Renal pelvis (tissue), 4 donors: ENCODE data around the gene USP9X. TPM values are rescaled to one million over a fixed set of nuclear protein-coding genes. Genes with fewer than 3 reads are reported as not detected.
"Not testable (repeated sequence)": the region's sequence is repeated elsewhere in the genome, so short reads cannot be mapped to it uniquely, and the experiment has no call there.

Experiments
- DNase-seq: peaks from one replicate; pipeline ENCODE4 v3.0.0-alpha.2; 2013
- polyA plus RNA-seq, 3 donors: library from polyadenylated mRNA; unstranded; fragments of 120-200 nt; gene quantifications; one replicate each; pipeline ENCODE4 v1.2.1, GENCODE V29; 2013; ENCODE audit not compliant: insufficient read length in 3 of 3

The USP9X gene
- polyA plus RNA-seq, 3 donors, result 57.3 to 71.3 (median 61.8) TPM

DNA sequence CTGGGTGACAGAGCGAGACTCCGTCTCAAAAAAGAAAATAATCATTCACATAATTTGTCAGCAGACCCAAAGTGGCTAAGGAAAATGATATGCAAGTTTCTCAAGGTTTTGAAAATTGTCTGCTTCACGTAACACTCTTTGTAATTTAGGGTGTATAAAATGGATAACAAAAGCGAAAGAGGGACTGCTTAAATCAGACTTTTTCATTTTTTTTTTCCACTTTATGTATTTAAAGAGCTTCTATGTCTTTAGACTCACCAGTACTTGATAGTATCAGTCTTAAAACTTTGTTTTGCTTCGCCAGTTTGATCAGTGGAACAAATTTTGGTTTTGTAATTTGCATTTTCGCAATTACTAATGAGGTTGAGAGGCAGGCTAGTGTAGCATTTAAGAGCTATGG lies 34.6 kb downstream of the USP9X start:
- DNase-seq, result no peak

DNA sequence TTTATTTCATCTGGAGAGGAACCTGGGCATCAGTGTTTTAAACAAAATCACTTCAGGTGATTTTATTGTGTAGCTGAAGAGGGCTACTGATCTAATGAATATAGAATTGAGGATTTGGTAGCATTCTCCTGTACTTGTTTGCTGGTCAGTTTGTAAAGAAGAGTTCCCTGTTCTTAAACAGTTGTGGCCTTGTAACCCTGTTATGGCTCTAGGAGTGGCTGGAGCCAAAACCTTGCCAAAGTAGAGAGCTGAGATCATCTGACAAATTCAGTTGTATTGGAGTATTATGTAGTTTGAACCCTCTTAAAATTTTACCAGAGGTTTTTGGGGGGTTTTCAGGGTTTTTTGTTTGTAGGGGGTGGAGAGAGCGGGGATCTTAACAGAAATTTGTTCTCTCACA lies 36.5 kb downstream of the USP9X start:
- no peak for DNase-seq

- DNase-seq, result no peak
Measured at GRCh38 chrX:41122664-41123257, 37.5 kb downstream of the USP9X start.

- DNase-seq, result peak; percentile 4
Measured at GRCh38 chrX:41127477-41128192, 42.4 kb downstream of the USP9X start.

GRCh38 chrX:41128955-41129354 lies 43.7 kb downstream of the USP9X start:
- no peak for DNase-seq

DNA sequence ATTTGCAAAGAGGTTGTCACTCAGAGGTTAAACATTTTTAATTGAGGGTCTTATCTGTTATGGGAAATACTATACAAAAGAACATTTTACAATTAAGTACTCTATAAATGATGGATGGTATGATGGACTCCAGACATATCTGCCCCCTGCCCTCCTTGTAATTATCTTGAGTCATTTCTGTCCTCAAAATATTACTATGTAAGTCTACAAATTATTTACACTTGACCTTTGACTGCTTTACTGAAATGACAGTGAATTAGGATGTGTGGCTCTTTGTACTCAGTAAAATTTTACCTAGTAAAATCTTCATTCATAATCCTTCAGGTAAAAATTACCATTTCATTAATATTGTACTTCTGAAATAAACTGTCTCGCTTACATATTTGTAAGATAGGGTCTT lies 46.5 kb downstream of the USP9X start:
- no peak for DNase-seq

DNA sequence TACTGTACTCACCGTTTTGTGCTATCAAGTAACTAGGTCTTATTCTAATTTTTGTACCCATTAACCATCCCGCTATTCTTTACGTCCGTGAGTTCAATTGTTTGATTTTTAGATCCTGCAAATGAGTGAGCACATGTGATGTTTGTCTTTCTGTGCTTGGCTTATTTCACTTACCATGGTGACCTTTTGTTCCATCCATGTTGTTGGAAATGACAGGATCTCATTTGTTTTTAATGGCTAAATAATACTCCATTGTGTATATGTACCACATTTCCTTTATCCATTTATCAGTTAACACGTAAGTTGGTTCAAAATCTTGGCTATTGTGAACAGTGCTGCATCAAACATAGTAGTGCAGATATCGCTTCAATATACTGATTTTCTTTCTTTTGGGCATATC lies 48.3 kb downstream of the USP9X start:
- no peak for DNase-seq

DNA sequence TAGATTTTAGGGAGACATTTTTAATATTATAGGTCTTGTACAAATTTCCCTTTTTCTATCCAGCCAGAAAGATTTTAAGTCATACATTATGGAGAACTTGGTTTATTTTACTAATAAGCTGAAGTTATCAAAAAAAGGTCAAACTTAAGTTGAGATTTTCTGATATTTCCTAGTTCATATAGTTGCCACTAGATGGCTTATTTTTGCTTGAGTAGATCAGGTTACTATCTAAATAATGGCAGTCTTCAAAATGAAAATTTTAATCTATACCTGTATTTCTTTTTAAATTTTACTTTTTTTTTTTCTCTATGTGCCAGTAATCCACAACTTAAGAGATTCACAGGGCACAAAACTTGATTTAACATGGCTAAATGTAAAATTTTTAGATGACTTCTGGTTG lies 52.3 kb downstream of the USP9X start:
- no peak for DNase-seq

GRCh38 chrX:41142130-41142910 lies 57.1 kb downstream of the USP9X start:
- no peak for DNase-seq

DNA sequence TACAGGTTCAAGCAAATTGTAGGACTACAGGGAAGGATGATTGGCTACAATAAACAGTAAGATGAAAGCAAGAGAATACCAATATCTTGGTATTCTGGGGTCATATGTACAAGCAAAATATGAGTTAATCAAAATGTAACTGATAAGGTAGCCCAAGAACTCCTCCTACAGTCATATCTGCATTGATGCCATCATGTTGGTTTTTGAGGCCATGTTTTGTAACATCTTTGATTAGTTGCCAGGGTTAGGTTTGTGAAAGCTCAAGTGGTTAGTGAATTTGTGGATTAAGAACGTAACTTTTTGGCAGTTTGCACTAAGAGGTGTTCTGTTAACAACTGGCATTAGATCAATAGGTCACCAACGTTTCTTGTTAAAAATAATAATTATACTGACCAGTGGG lies 59.6 kb downstream of the USP9X start:
- DNase-seq, result no peak

DNA sequence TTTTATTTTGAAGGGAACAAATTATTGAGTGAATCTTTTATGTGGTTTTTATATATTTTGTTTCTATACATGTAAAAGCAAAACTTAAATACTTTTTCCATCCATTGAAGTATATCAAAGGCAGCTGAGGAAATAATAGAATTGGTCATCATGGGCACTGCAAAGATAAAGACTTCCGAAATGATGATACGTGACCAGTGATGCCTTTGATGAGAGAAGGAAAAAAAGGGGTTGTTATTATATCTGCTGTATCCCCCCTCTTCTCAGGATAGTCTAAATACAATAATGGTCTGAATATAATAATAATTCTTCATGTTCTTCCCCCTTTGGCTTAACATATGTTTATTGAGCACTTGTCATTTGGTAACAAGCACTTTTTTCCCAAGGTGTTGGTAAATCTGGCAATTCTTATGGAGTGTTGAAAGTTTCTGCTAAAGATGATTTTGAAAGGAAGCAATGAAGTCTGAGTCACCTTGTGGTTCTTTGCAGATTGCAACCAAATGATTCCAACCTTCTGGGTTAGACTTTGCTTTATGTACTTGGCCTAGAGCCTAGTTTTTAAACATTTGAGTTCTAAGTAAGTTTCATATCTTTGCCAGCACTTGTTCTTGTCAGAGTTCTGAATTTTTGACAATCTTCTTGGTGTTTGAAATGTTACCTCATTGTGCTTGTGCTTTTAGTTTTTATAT lies 60.8 kb downstream of the USP9X start:
- no peak for DNase-seq

DNA sequence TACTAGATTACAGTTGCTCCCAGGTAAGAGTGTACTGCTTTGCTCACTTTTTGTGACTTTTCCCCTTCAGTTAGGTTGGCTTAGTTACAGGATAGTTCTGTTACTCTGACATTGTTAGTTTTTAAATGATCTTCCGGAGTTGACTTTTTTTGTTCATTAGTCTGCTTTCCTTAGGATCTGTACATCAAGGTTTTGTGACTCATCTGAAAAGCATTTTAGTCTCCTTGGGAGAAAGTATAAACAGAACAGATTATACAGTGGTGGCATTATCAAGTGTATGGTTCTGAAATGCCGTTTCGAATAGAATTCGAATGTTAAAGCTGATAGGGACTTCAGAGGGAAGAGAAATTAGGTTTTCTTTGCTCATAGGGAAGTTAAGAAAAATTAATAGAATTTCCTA lies 63.3 kb downstream of the USP9X start:
- no peak for DNase-seq

- DNase-seq, result no peak
Measured at GRCh38 chrX:41150043-41150442, 64.8 kb downstream of the USP9X start.

GRCh38 chrX:41151726-41152125 lies 66.5 kb downstream of the USP9X start:
- not testable (repeated sequence) for DNase-seq

- DNase-seq, result no peak
Measured at GRCh38 chrX:41152221-41152620, 67.0 kb downstream of the USP9X start.

DNA sequence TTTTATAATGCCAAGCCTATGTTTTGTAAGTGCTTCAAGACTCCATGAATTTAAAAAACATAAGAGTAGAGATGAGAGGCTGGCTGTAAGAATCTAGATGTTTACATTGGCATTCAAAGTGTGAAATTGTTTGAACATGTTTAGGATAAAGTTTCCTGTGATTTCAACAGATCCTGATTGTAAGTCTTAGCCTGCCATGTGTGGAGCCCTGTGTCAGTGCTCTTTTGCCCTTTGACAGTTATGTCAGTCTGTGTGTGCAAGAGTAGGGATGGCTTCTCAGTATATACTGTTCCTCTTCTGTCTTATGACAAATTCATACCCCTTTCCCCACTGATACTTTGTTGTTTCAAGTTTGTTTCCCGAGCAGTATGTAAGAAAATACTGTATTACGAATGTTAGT lies 68.2 kb downstream of the USP9X start:
- no peak for DNase-seq

DNA sequence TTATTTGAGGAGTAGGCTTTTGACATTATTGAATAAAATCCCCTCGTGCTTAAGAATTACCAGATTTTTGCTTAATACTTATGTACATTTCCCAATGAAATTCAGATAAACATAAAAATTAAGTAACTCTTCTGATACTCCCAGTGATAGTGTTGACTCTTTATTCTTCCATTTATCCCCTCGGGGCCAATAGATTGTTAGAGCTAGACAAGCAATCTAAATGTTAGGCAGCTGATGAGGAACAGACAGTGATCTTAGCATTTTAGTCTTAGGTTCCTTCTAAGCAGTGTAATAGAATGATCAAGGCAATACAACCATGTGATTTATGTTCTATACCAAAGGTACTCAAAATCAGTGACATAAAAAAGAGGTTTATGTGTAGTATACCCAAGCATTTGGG lies 68.7 kb downstream of the USP9X start:
- no peak for DNase-seq

GRCh38 chrX:41164449-41164848 lies 79.2 kb downstream of the USP9X start:
- DNase-seq, result no peak

GRCh38 chrX:41167888-41168287 lies 82.6 kb downstream of the USP9X start:
- DNase-seq, result no peak

- DNase-seq, result no peak
Measured at GRCh38 chrX:41176263-41176662, 91.0 kb downstream of the USP9X start.

DNA sequence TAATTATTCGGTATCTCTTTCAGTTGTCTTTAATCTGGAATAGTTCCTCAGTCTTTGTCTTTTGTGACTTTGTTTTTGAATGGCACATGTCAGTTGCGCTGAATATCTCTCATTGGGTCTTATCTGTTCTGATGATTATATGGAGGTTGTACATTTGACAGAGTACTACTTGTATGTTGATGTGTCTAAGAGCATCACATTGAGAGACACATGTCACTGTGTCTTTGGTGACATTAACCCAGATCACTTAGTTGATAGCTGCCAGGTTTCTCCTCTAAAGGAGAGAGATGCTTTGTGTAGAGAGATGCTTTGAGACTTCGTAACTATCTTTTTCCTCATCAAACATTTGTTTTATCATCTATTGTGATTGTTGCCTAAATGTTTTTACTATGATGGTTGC lies 92.1 kb downstream of the USP9X start:
- no peak for DNase-seq

DNA sequence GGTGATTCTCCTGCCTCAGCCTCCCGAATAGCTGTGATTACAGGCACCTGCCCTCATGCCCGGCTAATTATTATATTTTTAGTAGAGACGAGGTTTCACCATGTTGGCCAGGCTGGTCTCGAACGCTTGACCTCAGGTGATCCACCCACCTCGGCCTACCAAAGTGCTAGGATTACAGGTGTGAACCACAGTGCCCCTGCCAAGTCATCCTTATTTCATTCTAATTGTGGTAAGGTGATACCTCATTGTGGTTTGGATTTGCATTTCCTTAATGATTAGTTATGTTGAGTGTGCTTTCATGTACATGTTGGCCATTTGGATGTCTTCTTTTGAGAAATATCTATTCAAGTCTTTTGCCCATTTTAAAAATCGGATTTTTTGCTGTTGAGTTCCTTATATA lies 93.0 kb downstream of the USP9X start:
- DNase-seq, result no peak
